ENCODE data around the gene TRMT2A.

DNA sequence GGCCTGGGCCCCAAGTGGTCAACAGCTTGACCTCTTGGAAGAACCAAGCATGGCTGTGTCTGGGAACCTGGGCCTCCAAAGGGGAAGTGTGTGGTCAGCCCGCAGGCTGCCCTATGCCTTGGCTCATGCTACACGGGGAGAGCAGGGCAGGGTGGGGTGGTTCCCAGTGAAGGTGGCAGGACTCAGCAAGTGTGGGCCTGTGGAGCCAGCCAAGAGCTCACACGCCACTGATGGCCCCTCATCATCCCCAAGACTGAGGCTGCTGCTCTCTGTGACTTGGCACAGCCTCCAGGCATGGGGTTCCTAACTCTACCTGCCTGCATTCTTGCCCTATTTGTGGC is 52.9 kb downstream of the TRMT2A start:
- TF ChIP-seq, protein P1, sequence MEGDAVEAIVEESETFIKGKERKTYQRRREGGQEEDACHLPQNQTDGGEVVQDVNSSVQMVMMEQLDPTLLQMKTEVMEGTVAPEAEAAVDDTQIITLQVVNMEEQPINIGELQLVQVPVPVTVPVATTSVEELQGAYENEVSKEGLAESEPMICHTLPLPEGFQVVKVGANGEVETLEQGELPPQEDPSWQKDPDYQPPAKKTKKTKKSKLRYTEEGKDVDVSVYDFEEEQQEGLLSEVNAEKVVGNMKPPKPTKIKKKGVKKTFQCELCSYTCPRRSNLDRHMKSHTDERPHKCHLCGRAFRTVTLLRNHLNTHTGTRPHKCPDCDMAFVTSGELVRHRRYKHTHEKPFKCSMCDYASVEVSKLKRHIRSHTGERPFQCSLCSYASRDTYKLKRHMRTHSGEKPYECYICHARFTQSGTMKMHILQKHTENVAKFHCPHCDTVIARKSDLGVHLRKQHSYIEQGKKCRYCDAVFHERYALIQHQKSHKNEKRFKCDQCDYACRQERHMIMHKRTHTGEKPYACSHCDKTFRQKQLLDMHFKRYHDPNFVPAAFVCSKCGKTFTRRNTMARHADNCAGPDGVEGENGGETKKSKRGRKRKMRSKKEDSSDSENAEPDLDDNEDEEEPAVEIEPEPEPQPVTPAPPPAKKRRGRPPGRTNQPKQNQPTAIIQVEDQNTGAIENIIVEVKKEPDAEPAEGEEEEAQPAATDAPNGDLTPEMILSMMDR (IDR thresholded peaks at IDR 0.05; ENCODE audit: insufficient read depth, low read length, poor library complexity, severe bottlenecking), result no peak
- no peak for TF ChIP-seq EZH2phosphoT487 (conservative IDR thresholded peaks at IDR 0.05; ENCODE audit: low read length)

Measured in SU-DHL-6 (cell line).